Left lung (tissue), 10 donors: Measurements from ENCODE around the gene CDC45. TPM values are rescaled to one million over a fixed set of nuclear protein-coding genes. Genes with fewer than 3 reads are reported as not detected.

ENCODE experiments used
- ATAC-seq: fragments of 200-7000 bp; cut with Tn5 transposase; one replicate; pipeline ENCODE4 v1.9.1; 2020; ENCODE audit warnings: moderate library complexity
- DNase-seq, 4 donors: peaks; one replicate each; pipeline ENCODE4 v3.0.0-alpha.2; 2013 to 2020
- H3K27ac ChIP-seq, 2 donors: fragments of 200-600 bp; sonication (generic) in 1 of 2; one replicate each; pipeline versions ENCODE4 v1.5.0 to v1.8.0; 2020 to 2021
- H3K27me3 ChIP-seq, 2 donors: fragments of 200-600 bp; sonication (generic) in 1 of 2; one replicate each; pipeline versions ENCODE4 v1.5.0 to v1.8.0; 2020 to 2021
- H3K36me3 ChIP-seq, 2 donors: fragments of 200-600 bp; sonication (generic) in 1 of 2; one replicate each; pipeline versions ENCODE4 v1.5.0 to v1.8.0; 2020 to 2021
- H3K4me1 ChIP-seq, 2 donors: fragments of 200-600 bp; one replicate each; pipeline ENCODE4 v1.8.0; 2021
- H3K4me3 ChIP-seq, 2 donors: fragments of 200-600 bp; sonication (generic) in 1 of 2; one replicate each; pipeline versions ENCODE4 v1.5.0 to v1.8.0; 2020 to 2021; ENCODE audit warnings: mild to moderate bottlenecking in 1 of 2
- H3K9me3 ChIP-seq, 2 donors: fragments of 200-600 bp; sonication (generic) in 1 of 2; one replicate each; pipeline versions ENCODE4 v1.5.0 to v1.8.0; 2020 to 2021
- CTCF ChIP-seq, 2 donors: fragments of 200-600 bp; sonication (generic) in 1 of 2; IDR thresholded peaks; one replicate each; pipeline versions ENCODE4 v1.5.0 to v1.8.0; 2021; ENCODE audit warnings: antibody characterized with exemption in 2 of 2
- intact Hi-C, 2 donors: fragments of 100-400 bp; cut with DNase I; formaldehyde crosslinking; loops; one replicate each; pipeline versions ENCODE4 v1.11.2 to v1.14.2; 2022
- polyA plus RNA-seq, 6 donors: library from polyadenylated mRNA; unstranded; fragments of 120-200 nt; gene quantifications; one replicate each; pipeline ENCODE4 v1.2.1, GENCODE V29; 2013; ENCODE audit not compliant: insufficient read length in 6 of 6
- total RNA-seq, 2 donors: library from RNA; stranded (reverse); fragmentation: NEBNext Ultra II Directional; extraction: Animal tissue kit (Norgen Biotek cat#: 25700); gene quantifications; one replicate each; pipeline ENCODE4 v1.2.1, GENCODE V29; 2021
- donor health status: DM: no; HTN: yes; CAD: no.
- donor health status: DM: no; HTN: no; CAD: no.

Gene CDC45
- total and polyA plus RNA-seq, 8 donors: 6.5 to 23.2 (median 16.2) TPM

- peaks cover 17 to 24% of the 10 kb centered on the region in 2 donors for H3K27me3 ChIP-seq
- intact Hi-C loops: no loop called here
- H3K4me1 ChIP-seq: peaks cover 5 to 17% of the 10 kb centered on the region in 2 donors
- no peak for ATAC-seq
- peaks cover 0 to under 1% of the 10 kb centered on the region in 2 donors for H3K9me3 ChIP-seq
- H3K4me3 ChIP-seq: no peak overlapping the region
- H3K27ac ChIP-seq: no peak overlapping the region
- peaks cover 0 to 23% of the 10 kb centered on the region in 2 donors for H3K36me3 ChIP-seq
- DNase-seq: no peak
- no peak for TF ChIP-seq CTCF (IDR thresholded peaks at IDR 0.05)
Observed at GRCh38 chr22:19519041-19519926, 39.6 kb downstream of the CDC45 start.

GRCh38 chr22:19520007-19520406 lies 40.3 kb downstream of the CDC45 start:
- no peak for DNase-seq
- no peak for ATAC-seq
- Histone ChIP-seq H3K36me3 (peaks cover 0 to 23% of the 10 kb centered on the region in 2 donors), H3K27ac (peak overlapping the region in 1 of 2 donors; percentile 5), H3K4me3 (peak overlapping the region in 1 of 2 donors; percentile 48), H3K4me1 (peaks cover 5 to 23% of the 10 kb centered on the region in 2 donors), H3K9me3 (no peaks in the 10 kb centered on the region), H3K27me3 (peaks cover 25 to 31% of the 10 kb centered on the region in 2 donors)
- no peak for TF ChIP-seq CTCF (IDR thresholded peaks at IDR 0.05)
- intact Hi-C loops: no loop called here

GRCh38 chr22:19520566-19521305 lies 41.0 kb downstream of the CDC45 start:
- ATAC-seq (no peak), DNase-seq (no peak)
- Histone ChIP-seq H3K9me3 (no peaks in the 10 kb centered on the region), H3K27ac (peak overlapping the region; percentile 7 to 83), H3K27me3 (peaks cover 31 to 38% of the 10 kb centered on the region in 2 donors), H3K4me3 (peak overlapping the region in 1 of 2 donors; percentile 48), H3K36me3 (peaks cover 0 to 20% of the 10 kb centered on the region in 2 donors), H3K4me1 (peaks cover 5 to 23% of the 10 kb centered on the region in 2 donors)
- no peak for TF ChIP-seq CTCF (IDR thresholded peaks at IDR 0.05)
- intact Hi-C loops: no loop called here

- H3K4me1 ChIP-seq: peaks cover 5 to 32% of the 10 kb centered on the region in 2 donors
Observed at GRCh38 chr22:19522190-19522880, 42.6 kb downstream of the CDC45 start.

More at GRCh38 chr22:19522190-19522880, 42.6 kb downstream of the CDC45 start:
- Histone ChIP-seq H3K27me3 (peaks cover 31 to 44% of the 10 kb centered on the region in 2 donors), H3K36me3 (peaks cover 0 to 8% of the 10 kb centered on the region in 2 donors), H3K9me3 (no peaks in the 10 kb centered on the region), H3K27ac (peak overlapping the region; percentile 53 to 83), H3K4me3 (peak overlapping the region; percentile 25 to 48)
- TF ChIP-seq CTCF (IDR thresholded peaks at IDR 0.05): no peak
- DNase-seq: peak in 1 of 4 donors; percentile 37
- ATAC-seq: no peak
- intact Hi-C loops: no loop called here
